Osteocyte (in vitro differentiated cells): Measurements from ENCODE around the gene NES. TPM values are rescaled to one million over a fixed set of nuclear protein-coding genes. Genes with fewer than 3 reads are reported as not detected.
A peak's percentile ranks its signal among the peaks of the same experiment; 100 is the strongest.

Experiments
- DNase-seq: peaks from one replicate; pipeline ENCODE4 v3.0.0; 2021; ENCODE audit warnings: mixed read lengths; ENCODE audit not compliant: unreplicated experiment; ENCODE audit errors: extremely low spot score
- H3K27ac Mint-ChIP-seq: one replicate; pipeline ENCODE4 v1.8.0; 2021; ENCODE audit warnings: mild to moderate bottlenecking, mixed read lengths; ENCODE audit not compliant: unreplicated experiment
- H3K27me3 Mint-ChIP-seq: one replicate; pipeline ENCODE4 v1.8.0; 2021; ENCODE audit warnings: mixed read lengths; ENCODE audit not compliant: unreplicated experiment
- H3K36me3 Mint-ChIP-seq: one replicate; pipeline ENCODE4 v1.8.0; 2021; ENCODE audit warnings: mixed read lengths; ENCODE audit not compliant: unreplicated experiment
- H3K4me1 Mint-ChIP-seq: one replicate; pipeline ENCODE4 v1.8.0; 2021; ENCODE audit warnings: mixed read lengths; ENCODE audit not compliant: unreplicated experiment
- H3K4me3 Mint-ChIP-seq: one replicate; pipeline ENCODE4 v1.8.0; 2021; ENCODE audit warnings: mild to moderate bottlenecking, moderate library complexity, mixed read lengths; ENCODE audit not compliant: unreplicated experiment
- H3K9me3 Mint-ChIP-seq: one replicate; pipeline ENCODE4 v1.8.0; 2021; ENCODE audit warnings: mixed read lengths; ENCODE audit not compliant: unreplicated experiment
- CTCF ChIP-seq: fragments of 200-600 bp; sonication (generic); IDR thresholded peaks from 2 replicates; pipeline ENCODE4 v1.5.0; 2021; ENCODE audit warnings: antibody characterized with exemption, mild to moderate bottlenecking, moderate library complexity
- total RNA-seq: library from RNA; stranded (reverse); gene quantifications from 2 replicates; pipeline ENCODE4 v1.2.1, GENCODE V29; 2021

NES gene
- total RNA-seq, 1 donor from 2014 or later, result 26.5 TPM

- TF ChIP-seq CTCF, result no peak
- DNase-seq, result no peak
- H3K27ac Mint-ChIP-seq, result peak overlapping the region; percentile 95
- H3K36me3 Mint-ChIP-seq, result peaks cover 17% of the 10 kb centered on the region
- H3K4me3 Mint-ChIP-seq, result peak overlapping the region; percentile 78
- no peaks in the 10 kb centered on the region for H3K9me3 Mint-ChIP-seq
- peaks cover 64% of the 10 kb centered on the region for H3K4me1 Mint-ChIP-seq
- no peaks in the 10 kb centered on the region for H3K27me3 Mint-ChIP-seq
Observed at GRCh38 chr1:156704166-156704711, 27.0 kb upstream of the NES start.

GRCh38 chr1:156703741-156704140 is 26.5 kb upstream of the NES start:
- no peak for TF ChIP-seq CTCF
- H3K27ac Mint-ChIP-seq, result peak overlapping the region; percentile 95
- no peaks in the 10 kb centered on the region for H3K27me3 Mint-ChIP-seq
- peak overlapping the region; percentile 78 for H3K4me3 Mint-ChIP-seq
- H3K4me1 Mint-ChIP-seq, result peaks cover 59% of the 10 kb centered on the region
- H3K9me3 Mint-ChIP-seq, result no peaks in the 10 kb centered on the region
- no peak for DNase-seq
- peaks cover 21% of the 10 kb centered on the region for H3K36me3 Mint-ChIP-seq

GRCh38 chr1:156703336-156703735 is 26.1 kb upstream of the NES start:
- Mint-ChIP-seq H3K27ac (peak overlapping the region; percentile 95), H3K27me3 (no peaks in the 10 kb centered on the region), H3K9me3 (no peaks in the 10 kb centered on the region), H3K4me1 (peaks cover 55% of the 10 kb centered on the region), H3K36me3 (peaks cover 24% of the 10 kb centered on the region), H3K4me3 (peak overlapping the region; percentile 78)
- TF ChIP-seq CTCF, result no peak
- no peak for DNase-seq

- no peak for DNase-seq
- H3K9me3 Mint-ChIP-seq, result no peaks in the 10 kb centered on the region
- peaks cover 2% of the 10 kb centered on the region for H3K27me3 Mint-ChIP-seq
- H3K4me1 Mint-ChIP-seq, result peaks cover 31% of the 10 kb centered on the region
- no peak overlapping the region for H3K4me3 Mint-ChIP-seq
- H3K27ac Mint-ChIP-seq, result no peak overlapping the region
- H3K36me3 Mint-ChIP-seq, result peaks cover 30% of the 10 kb centered on the region
- no peak for TF ChIP-seq CTCF
Observed at GRCh38 chr1:156700736-156701531, 23.7 kb upstream of the NES start.

- no peak overlapping the region for H3K4me3 Mint-ChIP-seq
- DNase-seq, result no peak
- TF ChIP-seq CTCF, result no peak
- H3K27me3 Mint-ChIP-seq, result peaks cover 2% of the 10 kb centered on the region
- H3K36me3 Mint-ChIP-seq, result peaks cover 27% of the 10 kb centered on the region
- no peak overlapping the region for H3K27ac Mint-ChIP-seq
- H3K4me1 Mint-ChIP-seq, result peaks cover 21% of the 10 kb centered on the region
- no peaks in the 10 kb centered on the region for H3K9me3 Mint-ChIP-seq
Observed at GRCh38 chr1:156698995-156699394, 21.8 kb upstream of the NES start.
